ENCODE data around the gene ALOX12B.
A peak's percentile ranks its signal among the peaks of the same experiment; 100 is the strongest.

Gene ALOX12B

GRCh38 chr17:8041249-8041928 is 46.1 kb downstream of the ALOX12B start:
- DNase-seq, result peak; percentile 75 to 86 (median 84)

DNA sequence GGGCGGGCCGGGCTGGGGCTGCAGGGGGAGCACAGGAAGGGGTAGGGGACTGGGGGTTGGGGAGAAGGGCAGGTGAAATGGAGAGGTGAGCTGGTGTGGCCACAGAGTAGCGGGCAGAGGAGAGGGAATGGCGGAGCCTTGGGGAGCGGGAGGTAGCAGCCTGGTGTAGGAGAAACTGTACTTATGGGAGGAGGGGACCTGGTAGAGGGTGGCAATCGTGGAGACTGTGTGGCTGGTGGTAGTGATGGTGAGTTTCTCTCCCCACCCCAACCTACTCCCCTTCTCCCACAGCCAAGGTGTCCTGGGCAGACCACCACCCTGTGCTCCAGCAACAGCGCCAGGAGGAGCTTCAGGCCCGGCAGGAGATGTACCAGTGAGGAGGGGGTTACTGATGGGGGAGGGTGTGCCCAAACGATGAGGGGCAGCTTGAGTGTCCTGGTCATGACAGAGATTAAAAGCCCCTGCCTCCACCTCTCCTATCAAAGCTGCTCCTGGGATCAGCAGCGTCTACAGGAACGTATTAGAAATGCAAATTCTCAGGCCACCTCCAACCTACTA is 47.8 kb downstream of the ALOX12B start:
- DNase-seq, result no peak

- DNase-seq, result peak; percentile 60 to 88 (median 72)
Observed at GRCh38 chr17:8038954-8039610, 48.4 kb downstream of the ALOX12B start, which contains the start of gene ALOX15B. Gene ALOX15B, plus strand, starts transcription at chr17:8039059. Its CDS starts 97 bp downstream, at chr17:8039156.

DNA sequence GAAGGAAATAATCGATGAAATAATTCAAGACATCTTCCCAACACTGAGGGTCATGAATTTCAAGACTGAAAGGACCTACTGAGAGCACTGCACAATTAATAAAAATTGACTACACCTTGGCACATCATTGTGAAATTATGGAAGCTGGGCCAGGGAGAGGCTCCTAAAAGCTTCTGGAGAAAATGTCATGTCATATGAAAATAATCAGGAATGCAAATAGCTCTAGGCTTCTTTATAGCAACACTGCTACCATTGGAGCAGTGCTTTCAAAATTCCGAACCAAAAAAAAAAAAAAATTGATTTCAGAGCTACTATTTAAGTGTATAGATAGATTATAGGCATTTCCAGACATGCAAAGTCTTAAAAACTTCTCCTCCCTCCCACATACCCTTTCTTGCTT is 55.1 kb downstream of the ALOX12B start:
- DNase-seq, result no peak

DNA sequence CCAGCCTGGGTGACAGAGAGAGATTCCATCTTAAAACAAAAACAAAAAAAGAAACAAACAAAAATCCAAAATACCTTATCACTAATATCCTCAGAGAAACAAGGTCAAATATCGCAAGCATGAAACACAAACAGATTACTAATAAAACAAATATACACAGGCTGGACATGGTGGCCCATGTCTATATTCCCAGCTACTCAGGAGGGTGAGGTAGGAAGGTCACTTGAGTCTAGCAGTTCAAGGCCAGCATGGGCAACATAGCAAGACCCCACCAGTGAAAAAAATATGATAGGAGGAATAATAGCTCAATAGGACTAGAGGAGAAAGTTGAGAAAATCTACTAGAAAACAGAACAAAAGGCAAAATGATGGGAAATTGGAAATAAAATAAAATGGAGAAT is 55.6 kb downstream of the ALOX12B start:
- DNase-seq, result no peak

GRCh38 chr17:8031261-8031661 is 56.3 kb downstream of the ALOX12B start:
- DNase-seq, result no peak

- no peak for DNase-seq
Observed at GRCh38 chr17:8029121-8029520, 58.4 kb downstream of the ALOX12B start.

DNA sequence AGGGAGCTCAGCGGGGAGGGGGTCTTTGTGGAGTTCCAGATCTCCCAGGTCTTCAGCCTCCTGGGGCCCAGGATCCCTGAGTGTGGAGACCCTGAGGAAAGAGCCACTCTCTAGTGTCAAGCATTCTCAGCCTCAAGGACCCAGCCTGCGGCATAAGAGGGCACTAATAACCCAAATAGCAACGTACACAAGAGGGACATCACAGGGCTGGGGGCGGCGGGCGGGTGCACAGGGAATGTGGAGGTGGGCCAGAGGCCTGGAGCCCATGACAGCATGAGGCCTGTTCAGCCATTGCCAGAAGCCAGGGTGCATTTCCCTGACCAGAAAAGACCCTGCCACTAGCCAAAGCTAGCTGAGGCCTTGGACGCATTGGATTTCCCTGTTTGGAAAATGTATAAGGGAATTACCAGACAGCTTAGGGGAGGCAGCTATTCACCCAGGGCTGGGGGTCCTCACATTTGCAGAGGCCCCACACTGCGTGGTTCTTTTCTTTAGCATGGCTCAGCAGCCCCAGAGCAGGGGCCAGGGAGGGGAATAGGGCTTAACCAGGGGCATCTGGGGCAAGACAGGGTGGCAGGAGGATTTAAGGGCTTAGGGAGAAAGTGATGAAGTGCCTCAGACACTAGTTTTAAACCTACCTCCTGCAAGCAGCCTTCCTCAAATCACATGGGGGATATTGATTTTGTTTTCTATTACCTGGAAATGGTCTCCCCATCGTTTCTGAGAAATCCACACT is 62.2 kb downstream of the ALOX12B start:
- DNase-seq, result no peak

GRCh38 chr17:8024161-8024560 is 63.4 kb downstream of the ALOX12B start:
- DNase-seq, result peak in 2 of 3 donors; percentile 34 to 58

Data from suppressor macrophage treated with lipopolysaccharide for 1 hour (primary cell).